Adipocyte (in vitro differentiated cells): ENCODE results near the gene PAOX.

Source experiments
- DNase-seq: peaks from one replicate; pipeline ENCODE4 v3.0.0-alpha.2; 2015; ENCODE audit warnings: low read depth
- H3K27me3 ChIP-seq: replicated peaks from 2 replicates; pipeline ENCODE4 v1.7.0; 2013; ENCODE audit warnings: mild to moderate bottlenecking, low read length, moderate library complexity; ENCODE audit not compliant: control insufficient read depth, insufficient read depth
- H3K36me3 ChIP-seq: 2 replicates; pipeline ENCODE4 v1.7.0; 2013; ENCODE audit warnings: low read length, mild to moderate bottlenecking, moderate library complexity; ENCODE audit not compliant: control insufficient read depth, insufficient read depth, severe bottlenecking
- H3K4me1 ChIP-seq: 2 replicates; pipeline ENCODE4 v1.7.0; 2013; ENCODE audit warnings: mild to moderate bottlenecking, low read length, moderate library complexity; ENCODE audit not compliant: control insufficient read depth, insufficient read depth
- H3K4me3 ChIP-seq: 2 replicates; pipeline ENCODE4 v1.7.0; 2013; ENCODE audit warnings: mild to moderate bottlenecking, low read length, moderate library complexity
- H3K9ac ChIP-seq: 2 replicates; pipeline ENCODE4 v1.7.0; 2013; ENCODE audit warnings: mild to moderate bottlenecking, low read length, moderate library complexity
- H3K9me3 ChIP-seq: 2 replicates; pipeline ENCODE4 v1.7.0; 2013; ENCODE audit warnings: mild to moderate bottlenecking, low read length, moderate library complexity; ENCODE audit not compliant: control insufficient read depth

Gene PAOX

DNA sequence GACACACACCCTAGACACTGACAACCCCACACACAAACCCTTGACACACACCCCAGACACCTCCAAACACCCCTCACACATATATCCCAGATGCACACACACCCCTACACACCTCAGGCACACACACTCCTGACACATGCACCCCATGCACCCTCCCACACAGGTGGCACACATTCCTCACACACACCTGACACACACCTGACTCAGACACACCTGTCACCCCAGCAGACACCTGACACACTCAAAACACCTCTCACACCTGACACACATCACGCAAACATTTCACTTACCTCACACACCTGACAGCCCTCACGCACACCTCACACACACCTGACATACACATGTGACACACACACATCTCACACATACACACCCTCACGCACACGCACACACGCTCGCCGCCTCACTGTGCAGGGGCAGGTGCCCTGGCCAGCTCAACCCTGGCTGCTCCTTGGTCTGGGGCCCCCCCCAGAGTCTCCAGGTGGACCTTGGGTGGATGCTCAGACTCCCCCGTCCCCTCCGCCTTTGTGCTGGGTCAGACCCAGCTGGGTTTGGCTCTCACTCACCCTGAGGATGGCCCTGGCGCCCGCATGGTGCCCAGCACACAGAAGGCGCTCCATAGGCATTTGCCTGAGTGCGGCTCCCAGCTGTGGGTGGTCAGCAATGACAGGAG is 39.2 kb upstream of the PAOX start:
- DNase-seq: no peak
- no peaks in the 10 kb centered on the region for H3K36me3 ChIP-seq
- peaks cover 39% of the 10 kb centered on the region for H3K27me3 ChIP-seq
- H3K4me3 ChIP-seq: no peak overlapping the region
- H3K9ac ChIP-seq: no peak overlapping the region
- H3K4me1 ChIP-seq: no peaks in the 10 kb centered on the region
- H3K9me3 ChIP-seq: no peaks in the 10 kb centered on the region

DNA sequence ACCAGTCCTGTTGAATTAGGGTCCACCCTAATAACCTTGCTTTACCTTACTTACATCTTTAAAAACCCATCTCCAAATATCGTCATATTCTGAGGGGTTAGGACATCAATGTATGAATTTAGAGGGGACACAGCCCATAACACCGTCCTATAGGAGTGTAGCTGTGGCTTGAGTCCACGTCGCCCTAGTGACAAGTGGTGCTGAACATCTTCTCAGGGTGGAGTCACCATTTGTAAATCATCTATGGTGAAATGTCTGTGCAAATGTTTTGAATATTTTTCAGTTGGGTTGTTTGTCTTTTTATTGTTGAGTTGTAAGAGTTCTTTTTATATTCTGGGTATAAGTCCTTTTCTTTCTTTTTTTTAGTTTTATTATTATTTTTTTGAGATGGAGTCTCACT is 37.1 kb upstream of the PAOX start:
- Histone ChIP-seq H3K9me3 (no peaks in the 10 kb centered on the region), H3K4me3 (no peak overlapping the region), H3K9ac (no peak overlapping the region), H3K27me3 (peaks cover 48% of the 10 kb centered on the region), H3K4me1 (no peaks in the 10 kb centered on the region), H3K36me3 (no peaks in the 10 kb centered on the region)
- no peak for DNase-seq

DNA sequence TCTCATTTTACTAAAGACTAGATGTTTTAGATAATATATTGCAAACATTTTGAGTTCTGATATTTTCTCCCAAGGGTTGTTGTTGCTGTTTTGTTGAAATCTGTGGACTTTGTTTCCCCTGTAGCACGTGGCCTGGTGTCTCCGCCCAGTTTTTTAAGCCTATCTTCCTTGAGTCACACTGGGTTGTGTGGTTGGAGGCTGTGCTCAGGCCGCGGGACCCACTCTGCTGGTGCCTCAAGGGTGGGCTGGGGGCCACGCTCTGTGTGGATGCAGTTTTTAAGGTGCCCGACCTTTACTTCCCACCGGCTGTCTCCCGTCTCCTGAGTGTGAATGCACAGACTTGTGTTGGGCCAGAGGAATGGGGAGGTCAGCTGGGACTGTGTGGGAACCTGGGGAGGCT is 36.1 kb upstream of the PAOX start:
- Histone ChIP-seq H3K9ac (no peak overlapping the region), H3K27me3 (peaks cover 40% of the 10 kb centered on the region), H3K4me3 (no peak overlapping the region), H3K36me3 (no peaks in the 10 kb centered on the region), H3K4me1 (no peaks in the 10 kb centered on the region), H3K9me3 (no peaks in the 10 kb centered on the region)
- no peak for DNase-seq

DNA sequence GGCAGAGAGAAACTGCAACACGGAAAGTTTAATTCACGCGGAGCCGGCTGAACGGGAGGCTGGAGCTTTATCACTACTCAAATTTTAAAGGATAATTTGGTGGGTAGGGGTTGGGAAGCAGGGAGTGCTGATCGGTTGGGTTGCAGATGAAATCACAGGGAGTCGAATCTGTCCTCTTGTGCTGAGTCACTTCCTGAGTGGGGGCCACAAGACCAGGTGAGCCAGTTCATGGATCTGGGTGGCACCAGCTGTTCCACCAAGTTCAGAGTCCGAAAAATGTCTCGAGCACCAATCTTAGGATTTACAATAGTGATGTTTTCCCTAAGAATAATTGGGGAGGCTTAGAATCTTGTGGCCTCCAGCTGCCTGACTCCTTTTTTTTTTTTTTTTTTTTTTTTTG is 35.5 kb upstream of the PAOX start:
- Histone ChIP-seq H3K9ac (no peak overlapping the region), H3K4me1 (no peaks in the 10 kb centered on the region), H3K4me3 (no peak overlapping the region), H3K9me3 (no peaks in the 10 kb centered on the region), H3K27me3 (peaks cover 34% of the 10 kb centered on the region), H3K36me3 (no peaks in the 10 kb centered on the region)
- DNase-seq: no peak

DNA sequence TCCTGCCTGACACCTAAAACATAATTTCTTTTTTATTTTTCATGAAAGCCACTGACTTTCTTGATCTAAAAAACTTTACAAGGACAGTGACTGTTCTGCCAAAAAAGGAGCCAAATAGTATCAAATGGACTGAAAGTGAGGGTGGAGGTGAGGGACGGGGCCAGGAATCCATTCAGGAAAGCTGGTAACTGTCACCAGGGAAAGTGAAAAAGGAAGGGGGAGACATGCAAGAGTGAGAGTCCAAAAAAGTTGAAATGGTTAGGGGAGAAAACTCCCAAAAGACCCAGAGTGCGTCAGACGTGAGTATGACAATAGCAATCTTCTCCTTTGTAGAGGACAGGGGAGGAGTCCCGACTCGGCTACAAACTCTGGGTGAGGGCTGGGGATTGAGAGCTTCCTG is 34.8 kb upstream of the PAOX start:
- Histone ChIP-seq H3K4me3 (no peak overlapping the region), H3K9ac (no peak overlapping the region), H3K27me3 (peaks cover 32% of the 10 kb centered on the region), H3K4me1 (no peaks in the 10 kb centered on the region), H3K9me3 (no peaks in the 10 kb centered on the region), H3K36me3 (no peaks in the 10 kb centered on the region)
- DNase-seq: no peak

DNA sequence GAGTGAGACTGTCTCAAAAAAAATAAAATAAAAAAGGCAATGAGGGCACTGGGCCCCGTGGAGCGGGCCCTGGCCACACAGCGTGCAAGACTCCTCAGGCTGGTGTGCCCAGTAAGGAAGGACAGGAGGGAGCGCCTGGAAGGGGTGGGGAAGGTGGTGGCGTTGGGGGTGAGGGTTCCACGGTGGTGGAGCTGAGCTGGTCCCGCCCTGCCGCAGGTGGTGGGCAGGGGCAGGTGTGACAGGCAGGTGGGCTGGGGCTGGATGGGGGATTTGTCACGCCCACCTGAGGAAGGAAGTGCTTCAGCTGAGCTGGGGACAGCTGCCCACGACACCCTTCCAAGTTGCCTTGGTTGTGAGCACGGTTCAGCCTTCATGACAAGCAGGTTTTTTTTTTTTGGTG is 32.6 kb upstream of the PAOX start:
- H3K9me3 ChIP-seq: no peaks in the 10 kb centered on the region
- no peak for DNase-seq
- no peak overlapping the region for H3K4me3 ChIP-seq
- no peaks in the 10 kb centered on the region for H3K4me1 ChIP-seq
- H3K36me3 ChIP-seq: no peaks in the 10 kb centered on the region
- no peak overlapping the region for H3K9ac ChIP-seq
- H3K27me3 ChIP-seq: peaks cover 39% of the 10 kb centered on the region

DNA sequence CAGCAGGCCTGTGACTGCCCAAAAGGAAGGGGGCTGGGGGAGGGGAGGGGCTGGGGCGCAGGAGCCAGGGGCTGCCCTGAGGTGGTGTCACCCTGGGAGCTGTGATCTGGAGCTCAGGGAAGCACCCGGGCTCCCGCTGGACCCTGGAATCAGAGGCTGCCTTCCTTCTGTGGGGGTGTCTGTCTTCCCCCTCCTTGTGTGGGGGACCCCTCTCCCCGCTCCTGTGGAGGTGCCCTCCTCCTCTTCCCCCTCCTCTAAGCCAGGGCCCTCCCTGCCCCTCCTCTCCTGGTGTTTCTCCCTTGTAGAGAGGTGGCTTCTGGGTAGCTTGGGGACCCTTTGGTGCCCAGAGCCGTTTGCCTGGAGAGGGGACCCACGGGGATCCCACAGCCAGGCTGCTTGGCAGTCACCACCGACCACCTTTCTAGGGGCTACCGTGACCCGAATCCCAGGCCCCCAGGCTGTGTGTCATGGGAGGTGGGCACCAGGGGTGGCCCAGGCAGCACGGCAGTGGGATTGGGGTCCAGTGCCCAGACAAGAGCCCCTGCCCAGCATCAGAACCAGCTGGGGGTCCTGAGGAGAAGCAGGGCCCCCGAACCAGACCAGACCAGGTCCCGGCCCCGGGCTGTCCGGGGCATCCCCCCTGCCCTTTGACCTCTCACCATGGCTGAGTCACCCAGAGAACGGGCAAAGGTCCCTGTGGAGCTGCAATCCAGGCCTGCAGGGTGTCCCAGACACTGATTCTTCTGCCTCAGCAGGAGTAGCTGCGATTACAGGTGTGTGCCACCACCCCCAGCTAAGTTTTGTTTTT is 31.1 kb upstream of the PAOX start:
- H3K27me3 ChIP-seq: peaks cover 49% of the 10 kb centered on the region
- H3K9ac ChIP-seq: no peak overlapping the region
- no peaks in the 10 kb centered on the region for H3K36me3 ChIP-seq
- DNase-seq: no peak
- H3K4me3 ChIP-seq: no peak overlapping the region
- H3K9me3 ChIP-seq: no peaks in the 10 kb centered on the region
- H3K4me1 ChIP-seq: no peaks in the 10 kb centered on the region

DNA sequence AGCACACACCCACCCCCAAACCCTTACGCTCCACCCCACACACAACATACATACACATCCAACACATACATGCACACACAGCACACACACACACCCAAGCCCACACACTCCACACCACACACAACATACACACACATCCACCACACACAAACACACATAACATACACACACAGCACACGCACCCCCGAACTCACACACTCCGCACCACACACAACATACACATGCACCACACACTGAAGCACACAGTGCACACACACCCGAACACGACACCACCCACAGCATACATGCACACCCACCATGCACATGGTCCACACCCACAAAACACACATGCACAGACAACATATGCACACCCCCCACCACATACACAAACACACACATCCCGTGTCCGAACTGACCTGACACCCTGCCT is 29.9 kb upstream of the PAOX start:
- DNase-seq: no peak
- Histone ChIP-seq H3K27me3 (peaks cover 44% of the 10 kb centered on the region), H3K4me3 (no peak overlapping the region), H3K4me1 (no peaks in the 10 kb centered on the region), H3K36me3 (no peaks in the 10 kb centered on the region), H3K9ac (no peak overlapping the region), H3K9me3 (no peaks in the 10 kb centered on the region)

DNA sequence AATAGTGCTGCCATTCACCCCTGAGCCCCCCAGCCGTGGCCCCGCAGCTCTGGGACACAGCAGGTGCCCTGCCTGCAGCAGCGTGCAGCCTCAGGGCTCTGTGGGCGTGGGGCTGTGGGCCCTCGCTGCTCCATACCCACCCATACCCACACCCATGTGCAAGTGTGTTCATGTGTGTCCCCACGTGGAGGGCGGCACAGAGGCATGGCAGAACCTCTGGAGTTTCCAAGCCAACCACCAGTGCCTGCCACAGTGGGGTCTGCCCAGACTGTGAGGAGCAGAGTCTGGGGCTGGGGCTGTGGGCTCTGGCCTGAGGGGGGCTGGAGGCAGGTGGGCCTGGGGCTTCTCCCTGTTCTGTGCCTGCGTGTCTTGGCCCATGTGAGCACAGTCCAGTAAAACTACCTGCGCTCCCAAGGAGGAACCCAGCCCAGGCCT is 29.5 kb upstream of the PAOX start:
- no peak for DNase-seq
- no peak overlapping the region for H3K4me3 ChIP-seq
- no peaks in the 10 kb centered on the region for H3K4me1 ChIP-seq
- H3K27me3 ChIP-seq: peaks cover 40% of the 10 kb centered on the region
- no peaks in the 10 kb centered on the region for H3K9me3 ChIP-seq
- no peak overlapping the region for H3K9ac ChIP-seq
- no peaks in the 10 kb centered on the region for H3K36me3 ChIP-seq

DNA sequence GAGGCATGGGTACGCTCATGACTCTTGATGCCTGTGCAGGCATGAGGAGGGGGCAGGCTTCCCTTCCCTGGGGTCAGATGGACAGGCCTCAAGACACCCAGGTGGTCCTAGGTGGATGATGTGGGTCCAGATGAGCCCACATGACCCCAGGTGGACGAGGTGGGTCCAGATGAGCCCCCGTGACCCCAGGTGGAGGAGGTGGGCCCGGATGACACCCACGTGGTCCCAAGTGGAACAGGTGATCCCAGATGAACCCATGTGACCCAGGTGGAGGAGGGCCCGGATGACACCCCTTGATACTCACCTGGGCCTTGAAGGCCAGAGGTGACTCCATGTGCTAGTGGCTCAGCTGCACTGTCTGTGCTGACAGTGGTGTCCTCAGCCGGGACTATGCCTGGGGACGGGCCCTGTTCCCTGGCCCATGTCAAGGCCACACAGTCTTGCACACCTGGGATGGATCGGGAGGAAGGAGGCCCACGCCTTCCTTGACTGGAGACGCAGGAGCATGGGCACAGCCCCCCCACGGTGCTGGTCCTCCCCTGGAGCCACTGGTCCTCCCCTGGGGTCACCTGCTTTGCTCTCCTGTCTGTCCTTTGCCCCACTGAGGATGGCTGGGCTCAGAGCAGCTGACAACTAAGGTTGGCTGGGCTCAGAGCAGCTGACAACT is 28.6 kb upstream of the PAOX start:
- Histone ChIP-seq H3K9me3 (no peaks in the 10 kb centered on the region), H3K36me3 (no peaks in the 10 kb centered on the region), H3K4me1 (no peaks in the 10 kb centered on the region), H3K27me3 (peaks cover 32% of the 10 kb centered on the region), H3K4me3 (no peak overlapping the region), H3K9ac (no peak overlapping the region)
- no peak for DNase-seq

DNA sequence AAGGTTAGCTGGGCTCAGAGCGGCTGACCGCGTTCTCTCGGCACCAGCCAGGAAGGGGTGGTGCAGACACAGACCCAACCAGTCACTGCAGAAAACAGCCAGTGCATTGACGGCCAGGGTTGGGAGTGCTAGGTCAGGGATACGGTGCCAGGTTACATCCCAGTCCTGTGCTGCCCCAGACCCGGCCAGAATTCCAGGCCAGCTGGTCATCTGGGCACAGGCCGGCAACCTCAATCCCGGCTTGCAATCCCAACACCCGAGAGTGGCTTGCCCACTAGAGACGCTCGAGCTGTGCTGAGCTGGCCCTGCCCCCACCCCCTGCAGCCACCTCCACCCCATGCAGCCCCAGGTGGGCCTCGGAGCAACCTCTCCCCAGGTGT is 28.1 kb upstream of the PAOX start:
- H3K9me3 ChIP-seq: no peaks in the 10 kb centered on the region
- no peak overlapping the region for H3K4me3 ChIP-seq
- no peak for DNase-seq
- no peak overlapping the region for H3K9ac ChIP-seq
- H3K4me1 ChIP-seq: no peaks in the 10 kb centered on the region
- peaks cover 28% of the 10 kb centered on the region for H3K27me3 ChIP-seq
- H3K36me3 ChIP-seq: no peaks in the 10 kb centered on the region
